Cardiac muscle cell (in vitro differentiated cells and primary cell): Measurements from ENCODE around the gene MMP8. TPM values are rescaled to one million over a fixed set of nuclear protein-coding genes. Genes with fewer than 3 reads are reported as not detected.
A peak's percentile ranks its signal among the peaks of the same experiment; 100 is the strongest.

Source experiments
- DNase-seq, 2 donors: peaks; one replicate each; pipeline versions ENCODE4 v3.0.0 to v3.0.0-alpha.2; 2010 to 2017; ENCODE audit warnings: low read depth in 1 of 2, low spot score in 1 of 2
- H3K27ac ChIP-seq: fragments of 200-600 bp; sonication (generic); 2 replicates; pipeline ENCODE4 v1.5.1; 2016
- H3K27me3 ChIP-seq: fragments of 200-600 bp; sonication (generic); 2 replicates; pipeline ENCODE4 v1.6.0; 2016; ENCODE audit warnings: control low read depth
- H3K36me3 ChIP-seq: fragments of 200-600 bp; sonication (generic); 2 replicates; pipeline ENCODE4 v1.5.1; 2016; ENCODE audit warnings: control low read depth
- H3K4me1 ChIP-seq: fragments of 200-600 bp; sonication (generic); 2 replicates; pipeline ENCODE4 v1.8.1; 2017; ENCODE audit warnings: low read depth, mild to moderate bottlenecking, mixed run types
- H3K4me3 ChIP-seq: fragments of 200-600 bp; sonication (generic); 2 replicates; pipeline ENCODE4 v1.5.1; 2016; ENCODE audit warnings: mild to moderate bottlenecking
- H3K9me3 ChIP-seq: fragments of 200-600 bp; sonication (generic); 2 replicates; pipeline ENCODE4 v1.5.1; 2017; ENCODE audit warnings: low read depth, mild to moderate bottlenecking, control low read depth
- polyA plus RNA-seq: library from polyadenylated mRNA; unstranded; fragments of >200 nt; fragmentation: Nextera tagmentation; extraction: Ambion mirVana; gene quantifications from 2 replicates; pipeline ENCODE4 v1.2.1, GENCODE V29; 2016
- total RNA-seq: library from RNA; depleted of rRNA; stranded (reverse); fragments of >200 nt; gene quantifications from 2 replicates; pipeline ENCODE4 v1.2.3, GENCODE V29; 2016
- TF ChIP-seq, protein P1 (sequence below): IDR thresholded peaks from 2 replicates; pipeline ENCODE4 v1.5.1; 2012; ENCODE audit warnings: low read depth, mild to moderate bottlenecking, low read length

Gene MMP8
- total and polyA plus RNA-seq, 2 experiments from 2014 or later = not detected

DNA sequence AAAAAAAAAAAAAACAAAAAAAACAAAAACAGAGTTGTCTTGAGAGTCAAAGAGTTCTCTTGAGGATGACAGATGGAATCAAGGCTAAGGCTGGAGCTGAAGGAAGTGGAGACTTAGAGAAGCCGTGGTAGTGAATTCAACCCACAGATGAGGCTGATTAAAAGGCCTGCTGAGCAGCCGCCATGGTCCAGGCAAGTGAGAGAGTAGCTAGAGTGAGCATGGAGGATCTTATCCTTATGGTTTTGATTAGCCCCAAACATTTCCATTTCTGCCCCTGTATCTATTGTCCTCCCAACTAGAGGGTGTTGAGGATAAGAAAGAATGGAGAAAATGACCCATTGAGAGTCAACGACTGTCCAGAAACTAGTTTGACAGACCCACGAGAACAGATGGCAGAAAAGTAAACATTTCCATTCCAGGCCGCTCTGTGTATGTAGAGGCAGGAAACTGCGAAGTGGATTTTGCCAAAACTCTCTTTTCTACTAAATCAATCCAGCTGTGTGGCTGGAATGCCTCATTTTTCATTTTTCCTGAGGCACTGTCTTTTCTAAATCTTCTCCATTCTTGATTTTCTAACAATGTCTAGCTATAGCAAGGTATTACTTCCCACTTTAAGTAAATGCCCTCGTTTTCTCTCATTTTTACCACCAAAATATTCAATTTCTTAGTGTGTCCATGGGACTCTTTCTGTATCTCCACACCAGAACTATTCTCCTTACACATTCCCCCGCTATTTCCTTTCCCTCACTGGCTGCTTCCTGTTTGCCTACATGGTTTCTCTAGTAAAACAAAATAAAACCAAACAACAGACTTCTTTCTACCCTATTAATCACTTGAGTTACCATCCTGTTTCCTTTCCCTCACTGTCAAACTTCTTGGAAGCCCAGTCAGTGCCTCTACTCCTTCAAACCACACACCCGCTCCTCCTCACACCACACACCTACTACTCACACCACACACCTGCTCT lies 5.4 kb upstream of the MMP8 start:
- Histone ChIP-seq H3K4me1 (no peaks in the 10 kb centered on the region), H3K27me3 (no peaks in the 10 kb centered on the region), H3K27ac (no peak overlapping the region), H3K9me3 (no peaks in the 10 kb centered on the region), H3K36me3 (no peaks in the 10 kb centered on the region), H3K4me3 (no peak overlapping the region)
- peak in 1 of 2 donors; percentile 12 for DNase-seq
- TF ChIP-seq, protein P1, sequence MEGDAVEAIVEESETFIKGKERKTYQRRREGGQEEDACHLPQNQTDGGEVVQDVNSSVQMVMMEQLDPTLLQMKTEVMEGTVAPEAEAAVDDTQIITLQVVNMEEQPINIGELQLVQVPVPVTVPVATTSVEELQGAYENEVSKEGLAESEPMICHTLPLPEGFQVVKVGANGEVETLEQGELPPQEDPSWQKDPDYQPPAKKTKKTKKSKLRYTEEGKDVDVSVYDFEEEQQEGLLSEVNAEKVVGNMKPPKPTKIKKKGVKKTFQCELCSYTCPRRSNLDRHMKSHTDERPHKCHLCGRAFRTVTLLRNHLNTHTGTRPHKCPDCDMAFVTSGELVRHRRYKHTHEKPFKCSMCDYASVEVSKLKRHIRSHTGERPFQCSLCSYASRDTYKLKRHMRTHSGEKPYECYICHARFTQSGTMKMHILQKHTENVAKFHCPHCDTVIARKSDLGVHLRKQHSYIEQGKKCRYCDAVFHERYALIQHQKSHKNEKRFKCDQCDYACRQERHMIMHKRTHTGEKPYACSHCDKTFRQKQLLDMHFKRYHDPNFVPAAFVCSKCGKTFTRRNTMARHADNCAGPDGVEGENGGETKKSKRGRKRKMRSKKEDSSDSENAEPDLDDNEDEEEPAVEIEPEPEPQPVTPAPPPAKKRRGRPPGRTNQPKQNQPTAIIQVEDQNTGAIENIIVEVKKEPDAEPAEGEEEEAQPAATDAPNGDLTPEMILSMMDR = no peak

GRCh38 chr11:102727890-102728289 lies 3.1 kb upstream of the MMP8 start:
- H3K27me3 ChIP-seq = no peaks in the 10 kb centered on the region
- H3K4me3 ChIP-seq = no peak overlapping the region
- no peaks in the 10 kb centered on the region for H3K36me3 ChIP-seq
- H3K27ac ChIP-seq = no peak overlapping the region
- peak in 1 of 2 donors; percentile 45 for DNase-seq
- H3K4me1 ChIP-seq = no peaks in the 10 kb centered on the region
- TF ChIP-seq, protein P1 = no peak
- H3K9me3 ChIP-seq = no peaks in the 10 kb centered on the region

GRCh38 chr11:102722821-102723220 lies 1.9 kb downstream of the MMP8 start:
- Histone ChIP-seq H3K27me3 (no peaks in the 10 kb centered on the region), H3K9me3 (no peaks in the 10 kb centered on the region), H3K4me1 (no peaks in the 10 kb centered on the region), H3K4me3 (no peak overlapping the region), H3K36me3 (no peaks in the 10 kb centered on the region), H3K27ac (no peak overlapping the region)
- TF ChIP-seq, protein P1 = no peak
- no peak for DNase-seq

- no peaks in the 10 kb centered on the region for H3K36me3 ChIP-seq
- no peak for DNase-seq
- H3K4me3 ChIP-seq = no peak overlapping the region
- TF ChIP-seq, protein P1 = no peak
- no peaks in the 10 kb centered on the region for H3K27me3 ChIP-seq
- H3K27ac ChIP-seq = no peak overlapping the region
- no peaks in the 10 kb centered on the region for H3K9me3 ChIP-seq
- H3K4me1 ChIP-seq = no peaks in the 10 kb centered on the region
Measured at GRCh38 chr11:102719620-102720277, 5.0 kb downstream of the MMP8 start.

GRCh38 chr11:102717280-102717679 lies 7.5 kb downstream of the MMP8 start:
- Histone ChIP-seq H3K4me1 (no peaks in the 10 kb centered on the region), H3K27me3 (no peaks in the 10 kb centered on the region), H3K27ac (no peak overlapping the region), H3K9me3 (no peaks in the 10 kb centered on the region), H3K4me3 (no peak overlapping the region), H3K36me3 (no peaks in the 10 kb centered on the region)
- TF ChIP-seq, protein P1 = no peak
- DNase-seq = no peak
